GM08714 (cell line): ENCODE data around the gene GTSE1.
"Not testable (repeated sequence)": the region's sequence is repeated elsewhere in the genome, so short reads cannot be mapped to it uniquely, and the experiment has no call there.

Source experiments
- H3K4me3 ChIP-seq: fragments of 200-500 bp; sonication (Bioruptor generic); 2 replicates; pipeline ENCODE4 v1.5.1; 2014; ENCODE audit warnings: mild to moderate bottlenecking, low read length, inconsistent platforms
- ZNF274 ChIP-seq: IDR thresholded peaks from 2 replicates; pipeline ENCODE4 v1.6.1; 2012; ENCODE audit warnings: mild to moderate bottlenecking, low read depth, low read length

Gene GTSE1

DNA sequence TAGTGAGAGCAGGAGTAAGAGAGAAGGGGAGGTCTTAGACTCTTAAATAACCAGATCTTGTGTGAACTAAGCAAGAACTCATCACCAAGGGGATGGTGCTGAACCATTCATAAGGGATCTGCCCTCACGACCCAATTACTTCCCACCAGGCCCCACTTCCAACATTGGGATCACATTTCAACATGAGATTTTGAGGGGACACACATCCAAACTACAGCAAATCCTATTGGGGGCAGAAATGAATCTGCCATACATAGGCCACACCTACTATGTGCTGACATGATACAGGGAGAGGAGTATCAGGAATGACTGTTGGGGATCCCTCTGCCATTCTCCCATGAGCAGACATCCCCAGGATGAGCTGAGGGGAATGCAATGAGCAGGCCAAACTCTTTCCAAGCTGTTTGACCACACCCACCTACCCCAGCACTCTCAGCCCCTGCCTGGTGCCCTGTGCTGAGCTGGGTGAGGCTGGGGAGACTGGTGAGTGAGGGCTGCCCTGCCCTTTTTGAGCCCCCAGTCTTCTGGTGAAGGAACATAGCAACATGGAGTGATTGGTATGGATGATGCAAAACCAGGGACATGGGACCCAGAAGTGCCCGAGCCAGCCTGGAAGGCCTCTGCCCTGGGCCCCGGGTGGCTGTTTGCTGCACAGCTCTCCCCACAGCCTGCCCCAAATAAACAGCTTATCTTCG is 1.2 kb upstream of the GTSE1 start:
- H3K4me3 ChIP-seq: peak overlapping the region; percentile 58
- TF ChIP-seq ZNF274: no peak

DNA sequence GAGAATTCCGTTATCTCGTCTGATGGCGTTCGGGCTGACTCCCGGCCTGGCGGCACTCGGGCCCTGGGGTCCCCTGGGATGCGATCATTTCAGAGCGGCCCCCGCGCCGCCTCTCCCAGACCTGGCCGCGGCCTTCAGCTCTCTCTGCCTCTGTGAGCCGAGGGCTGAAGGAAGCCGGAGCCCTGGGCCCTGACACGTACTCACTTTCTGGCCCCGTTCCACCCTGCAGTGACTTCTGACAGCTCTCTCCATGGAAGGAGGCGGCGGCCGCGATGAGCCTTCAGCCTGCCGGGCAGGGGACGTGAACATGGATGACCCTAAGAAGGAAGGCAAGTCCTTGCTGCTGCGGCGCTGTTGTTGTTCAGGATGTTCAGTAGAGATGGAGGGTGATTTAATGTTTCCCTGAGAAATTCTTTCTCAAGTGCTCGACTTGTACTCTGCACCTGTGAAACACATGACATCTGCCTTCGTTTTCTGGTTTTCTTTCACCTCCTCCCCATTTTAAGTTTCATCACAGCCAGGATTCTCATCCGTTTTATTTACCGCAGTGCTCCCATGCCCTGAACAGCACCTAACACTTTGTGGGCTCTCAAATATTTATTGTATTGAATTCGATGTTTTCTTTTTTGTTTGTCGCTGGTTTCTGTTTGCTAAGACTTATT is 612 bp downstream of the GTSE1 start:
- TF ChIP-seq ZNF274: no peak
- peak overlapping the region; percentile 76 for H3K4me3 ChIP-seq

DNA sequence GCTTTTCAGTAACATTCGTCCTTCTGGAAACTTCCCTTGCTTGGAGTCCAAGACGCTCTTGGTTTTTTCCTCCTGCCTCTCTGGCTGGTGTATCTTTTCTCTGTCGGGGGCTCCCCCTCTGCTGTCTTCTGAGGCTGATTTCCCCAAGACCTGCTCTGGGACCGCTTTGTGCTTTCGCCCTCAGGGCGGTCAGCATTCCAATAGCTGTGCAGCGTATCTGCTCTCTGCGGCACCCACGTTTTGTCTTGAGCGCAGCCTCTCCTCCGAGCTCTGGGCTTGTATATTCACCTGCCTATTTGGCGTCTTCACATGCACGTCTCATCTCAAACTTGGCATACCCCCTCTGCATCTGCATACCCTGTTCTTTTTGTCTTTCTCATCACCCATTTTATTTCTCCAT is 2.4 kb downstream of the GTSE1 start:
- H3K4me3 ChIP-seq: no peak overlapping the region
- no peak for TF ChIP-seq ZNF274

DNA sequence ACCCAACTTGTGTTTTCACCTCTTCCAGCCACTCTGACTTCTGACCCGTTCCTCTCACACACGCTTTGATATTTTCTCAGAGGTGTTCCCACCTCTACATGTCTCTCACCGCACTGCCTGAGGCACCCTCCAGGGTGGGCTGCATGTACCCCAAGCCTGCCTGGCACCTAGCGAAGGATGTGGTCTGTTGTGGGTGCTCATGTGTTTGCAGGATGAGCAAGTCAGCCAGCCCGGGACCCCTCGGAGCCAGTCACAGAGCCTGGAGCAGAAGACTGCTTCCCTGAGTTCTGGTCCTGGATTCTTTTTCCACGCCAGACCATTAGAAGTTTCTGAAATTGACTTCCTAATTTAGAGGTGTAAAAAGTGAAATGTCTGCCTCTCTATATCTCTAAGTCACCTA is 3.8 kb downstream of the GTSE1 start:
- TF ChIP-seq ZNF274: no peak
- H3K4me3 ChIP-seq: no peak overlapping the region

DNA sequence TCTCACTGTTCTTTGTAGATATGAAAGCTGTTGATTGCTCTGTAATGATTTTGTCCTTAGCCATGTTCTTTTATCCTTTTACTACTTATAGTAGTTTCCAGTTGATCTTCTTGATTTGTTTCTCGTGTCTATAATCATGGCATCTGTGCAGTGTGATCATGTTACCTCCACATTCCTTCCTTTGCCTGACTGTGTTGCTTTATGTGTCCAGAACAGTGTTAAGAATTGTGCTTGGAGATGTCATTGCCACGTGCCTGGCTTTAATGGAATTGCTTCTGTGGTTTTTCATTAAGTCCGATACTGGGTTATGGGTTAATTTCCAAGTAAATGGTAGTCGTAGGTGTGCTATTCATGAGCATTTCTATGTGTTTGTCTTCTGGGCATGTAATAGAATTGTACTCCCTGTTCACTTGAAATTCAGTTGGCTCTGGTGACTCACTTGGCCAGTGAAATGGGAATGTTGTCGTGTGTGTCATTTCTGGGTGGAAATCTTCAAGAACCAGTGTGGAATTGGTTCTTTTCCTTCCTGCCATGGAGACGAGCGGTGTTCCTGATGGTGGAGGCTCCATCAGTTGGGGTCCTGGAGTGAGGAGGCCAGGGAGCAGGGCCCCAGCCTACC is 6.8 kb downstream of the GTSE1 start:
- no peak for TF ChIP-seq ZNF274
- no peak overlapping the region for H3K4me3 ChIP-seq

DNA sequence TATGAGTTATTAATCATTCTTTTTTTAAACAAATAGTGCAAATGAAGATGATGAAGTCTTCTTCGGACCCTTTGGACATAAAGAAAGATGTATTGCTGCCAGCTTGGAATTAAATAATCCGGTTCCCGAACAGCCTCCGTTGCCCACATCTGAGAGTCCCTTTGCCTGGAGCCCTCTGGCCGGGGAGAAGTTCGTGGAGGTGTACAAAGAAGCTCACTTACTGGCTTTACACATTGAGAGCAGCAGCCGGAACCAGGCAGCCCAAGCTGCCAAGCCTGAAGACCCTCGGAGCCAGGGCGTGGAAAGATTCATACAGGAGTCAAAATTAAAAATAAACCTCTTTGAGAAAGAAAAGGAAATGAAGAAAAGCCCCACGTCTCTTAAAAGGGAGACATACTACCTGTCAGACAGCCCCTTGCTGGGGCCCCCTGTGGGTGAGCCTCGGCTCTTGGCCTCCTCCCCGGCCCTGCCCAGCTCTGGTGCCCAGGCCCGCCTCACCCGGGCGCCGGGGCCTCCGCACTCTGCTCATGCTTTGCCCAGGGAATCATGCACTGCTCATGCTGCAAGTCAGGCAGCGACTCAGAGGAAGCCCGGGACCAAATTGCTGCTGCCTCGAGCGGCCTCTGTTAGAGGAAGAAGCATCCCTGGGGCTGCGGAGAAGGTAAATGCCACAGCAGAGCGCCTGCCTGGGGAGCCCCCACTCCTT is 11.8 kb downstream of the GTSE1 start:
- no peak for TF ChIP-seq ZNF274
- H3K4me3 ChIP-seq: no peak overlapping the region

DNA sequence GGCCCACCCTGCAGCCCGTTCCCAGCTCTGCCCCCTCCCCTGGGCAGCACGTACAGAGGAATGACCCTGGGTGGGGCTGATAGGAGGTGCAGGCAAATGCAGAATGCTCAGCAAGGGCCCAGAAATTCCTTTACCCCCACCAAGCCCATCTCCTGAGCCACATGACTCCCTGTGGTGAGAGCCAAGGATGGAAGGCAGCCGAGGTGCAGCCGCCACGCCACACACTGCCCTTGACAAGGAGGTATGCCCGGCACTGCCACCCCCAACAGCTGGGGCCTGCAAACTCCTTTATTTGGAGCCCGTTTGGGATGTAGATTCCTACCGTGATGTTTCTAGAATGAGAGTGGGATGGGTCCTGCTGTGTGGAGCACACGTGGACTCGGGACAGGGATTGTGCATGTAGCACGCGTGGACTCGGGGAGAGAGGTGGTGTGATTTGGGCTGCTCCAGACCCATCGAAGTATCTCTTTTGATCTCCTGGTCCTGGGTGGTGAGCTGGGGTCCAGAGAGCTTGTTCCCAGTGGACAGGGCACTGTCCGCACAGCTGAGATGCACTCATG is 12.9 kb downstream of the GTSE1 start:
- no peak overlapping the region for H3K4me3 ChIP-seq
- no peak for TF ChIP-seq ZNF274

DNA sequence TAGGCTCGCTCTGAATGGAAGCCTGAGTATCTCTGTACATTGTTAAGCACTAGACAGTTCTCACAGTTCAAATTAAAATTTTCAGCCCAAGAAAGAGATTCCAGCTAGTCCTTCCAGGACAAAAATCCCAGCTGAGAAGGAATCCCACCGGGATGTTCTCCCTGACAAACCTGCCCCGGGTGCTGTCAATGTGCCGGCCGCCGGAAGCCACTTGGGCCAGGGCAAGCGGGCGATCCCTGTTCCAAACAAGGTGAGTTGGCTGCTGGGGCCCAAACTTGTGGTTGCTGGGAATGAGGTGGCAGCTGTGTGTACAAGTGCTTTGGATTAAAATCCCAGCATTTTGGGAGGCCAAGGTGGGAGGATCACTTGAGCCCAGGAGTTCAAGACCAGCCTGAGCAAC is 15.4 kb downstream of the GTSE1 start:
- H3K4me3 ChIP-seq: no peak overlapping the region
- TF ChIP-seq ZNF274: no peak

DNA sequence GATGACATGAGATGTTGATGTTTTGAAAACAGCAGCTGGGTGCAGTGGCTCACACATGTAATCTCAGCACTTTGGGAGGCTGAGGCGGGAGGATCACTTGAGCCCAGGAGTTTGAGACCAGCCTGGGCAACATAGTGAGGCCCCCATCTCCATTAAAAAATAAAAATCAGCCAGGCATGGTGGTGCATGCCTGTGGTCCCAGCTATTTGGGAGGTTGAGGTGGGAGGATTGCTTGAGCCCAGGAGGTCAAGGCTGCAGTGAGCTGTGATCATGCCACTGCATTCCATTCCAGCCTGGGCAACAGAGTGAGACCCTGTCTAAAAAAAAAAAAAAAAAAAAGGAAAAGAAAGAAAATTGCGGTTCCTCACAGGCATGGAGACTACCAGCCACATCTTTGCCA is 16.2 kb downstream of the GTSE1 start:
- H3K4me3 ChIP-seq: not testable (repeated sequence)

DNA sequence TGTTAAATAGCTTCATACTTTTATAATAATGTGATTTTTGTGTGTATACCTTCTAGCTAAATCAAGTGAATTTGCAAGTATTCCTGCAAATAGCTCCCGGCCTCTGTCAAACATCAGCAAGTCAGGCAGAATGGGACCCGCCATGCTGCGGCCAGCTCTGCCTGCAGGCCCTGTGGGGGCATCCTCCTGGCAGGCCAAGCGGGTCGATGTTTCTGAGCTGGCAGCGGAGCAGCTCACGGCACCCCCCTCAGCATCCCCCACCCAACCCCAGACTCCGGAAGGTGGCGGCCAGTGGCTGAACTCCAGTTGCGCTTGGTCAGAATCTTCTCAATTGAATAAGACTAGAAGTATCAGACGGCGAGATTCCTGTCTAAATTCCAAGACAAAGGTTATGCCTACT is 19.3 kb downstream of the GTSE1 start:
- no peak overlapping the region for H3K4me3 ChIP-seq
- no peak for TF ChIP-seq ZNF274

DNA sequence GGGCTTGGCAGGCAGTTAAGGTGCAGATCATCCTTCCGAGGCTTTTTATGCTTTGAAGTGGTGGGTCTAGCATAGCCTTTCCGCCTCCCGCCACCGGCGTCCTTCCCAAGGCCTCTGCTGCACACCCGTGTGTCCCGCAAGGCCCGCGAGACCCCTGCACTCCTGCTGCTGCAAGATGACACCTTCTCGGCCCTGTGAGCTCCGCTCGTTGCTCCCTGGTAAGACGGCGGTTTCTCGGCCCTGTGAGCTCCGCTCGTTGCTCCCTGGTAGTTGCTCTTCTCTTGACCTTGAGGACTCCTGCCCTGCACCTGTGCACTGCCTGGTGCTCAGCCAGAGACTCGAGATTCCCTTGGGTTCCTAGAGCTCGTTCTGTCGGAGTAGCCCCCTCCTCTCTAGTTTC is 21.0 kb downstream of the GTSE1 start:
- TF ChIP-seq ZNF274: no peak

DNA sequence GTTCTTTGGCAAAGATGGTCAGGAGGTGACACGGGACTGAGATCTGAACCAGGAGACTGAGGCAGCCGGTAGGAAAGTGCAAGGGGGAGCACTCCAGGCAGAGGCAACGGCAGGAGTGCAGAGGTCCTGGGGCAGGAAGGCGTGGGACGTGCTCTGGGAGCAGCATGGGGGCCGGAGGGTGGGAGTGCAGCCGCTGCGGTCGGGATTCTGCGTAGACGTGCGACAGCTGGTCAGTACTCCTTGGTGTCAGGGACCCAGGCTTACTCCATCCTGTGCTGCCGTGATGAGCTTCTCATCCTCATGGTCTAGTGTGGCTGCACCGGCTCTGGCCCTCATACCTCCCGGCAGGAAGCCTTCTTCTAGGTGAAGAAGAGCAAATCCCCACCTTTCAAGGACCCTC is 21.9 kb downstream of the GTSE1 start:
- no peak for TF ChIP-seq ZNF274
- H3K4me3 ChIP-seq: no peak overlapping the region

More for the DNA sequence above, 21.0 kb downstream of the GTSE1 start:
- no peak overlapping the region for H3K4me3 ChIP-seq

DNA sequence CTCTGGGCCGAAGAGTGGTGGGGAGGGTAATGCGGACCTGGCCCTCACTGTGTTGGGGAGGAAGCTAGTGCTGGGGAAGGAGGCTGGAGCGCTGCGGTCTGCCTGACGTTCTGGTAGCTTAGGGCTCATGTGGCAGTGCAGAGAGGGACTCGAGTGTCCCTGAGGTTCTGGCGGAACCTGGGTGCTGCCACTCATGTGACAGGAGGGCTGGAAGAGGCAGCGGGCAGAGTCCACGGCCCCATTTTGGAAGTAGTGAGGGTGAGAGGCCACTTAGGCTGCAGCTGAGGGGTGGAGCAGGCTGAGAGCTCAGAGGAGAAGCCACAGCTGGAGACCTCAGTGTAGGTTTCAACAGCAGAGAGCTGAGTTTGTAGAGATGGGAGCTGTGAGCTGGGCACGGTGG is 22.6 kb downstream of the GTSE1 start:
- H3K4me3 ChIP-seq: no peak overlapping the region
- no peak for TF ChIP-seq ZNF274

DNA sequence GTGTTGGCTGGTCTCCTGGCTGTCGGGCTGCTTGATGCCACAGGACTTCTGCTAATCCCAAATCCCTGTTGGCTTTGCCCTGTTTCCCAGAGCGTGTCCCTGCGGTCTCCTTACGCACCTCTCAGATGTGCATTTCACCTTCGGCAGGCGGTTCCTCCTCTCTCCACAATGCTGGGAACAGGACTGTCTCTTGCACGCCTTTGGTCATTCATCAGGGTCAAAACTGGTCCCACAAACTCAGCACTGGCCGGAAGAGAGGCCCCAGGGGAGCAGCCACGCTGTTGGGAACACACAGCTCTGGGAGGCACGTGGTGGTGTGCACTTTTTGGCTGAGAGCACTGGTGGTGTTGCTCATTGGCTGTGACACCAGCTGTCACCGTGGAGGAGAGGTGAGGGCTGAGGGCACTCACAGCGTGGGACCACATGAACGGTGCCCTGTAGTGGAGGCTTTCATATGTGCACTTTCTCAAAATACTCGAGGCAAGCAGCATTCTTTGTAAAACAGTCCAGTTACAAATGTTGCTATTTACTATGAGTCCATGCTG is 23.6 kb downstream of the GTSE1 start:
- no peak overlapping the region for H3K4me3 ChIP-seq
- TF ChIP-seq ZNF274: no peak
